Measurements from ENCODE around the gene UNC5A.
A peak's percentile ranks its signal among the peaks of the same experiment; 100 is the strongest.

Gene UNC5A

GRCh38 chr5:176847726-176848290 lies 37.4 kb downstream of the UNC5A start:
- Histone ChIP-seq H3K27ac (ENCODE audit: extremely low read depth, low read depth, low read length) (no peak overlapping the region), H3K4me3 (ENCODE audit: low read depth, low read length) (no peak overlapping the region), H3K9me3 (ENCODE audit: control insufficient read depth, insufficient read depth, low read depth, low read length) (no peaks in the 10 kb centered on the region), H3K4me1 (ENCODE audit: control insufficient read depth, insufficient read depth, low read length) (peaks cover 7% of the 10 kb centered on the region), H3K36me3 (ENCODE audit: control insufficient read depth in 2 of 2, insufficient read depth in 1 of 2, low read length in 2 of 2) (no peaks in the 10 kb centered on the region)
- CTCF ChIA-PET = interaction anchor here (0.7 to 1.3 kb wide), 2 partner anchors 34 to 462 kb away, joined by 3 to 5 read pairs; no protein-coding TSS in a partner anchor
- POLR2A ChIA-PET = no interaction called here
- TF ChIP-seq ZNF24 (tag by site-specific recombination; IDR thresholded peaks at IDR 0.05) (no peak), ZNF23 (tag by site-specific recombination; IDR thresholded peaks at IDR 0.05; ENCODE audit: borderline replicate concordance) (no peak)

GRCh38 chr5:176848651-176849050 lies 38.3 kb downstream of the UNC5A start:
- Histone ChIP-seq H3K27ac (ENCODE audit: extremely low read depth, low read depth, low read length) (no peak overlapping the region), H3K4me3 (ENCODE audit: low read depth, low read length) (no peak overlapping the region), H3K9me3 (ENCODE audit: control insufficient read depth, insufficient read depth, low read depth, low read length) (no peaks in the 10 kb centered on the region), H3K4me1 (ENCODE audit: control insufficient read depth, insufficient read depth, low read length) (peaks cover 7% of the 10 kb centered on the region), H3K36me3 (ENCODE audit: control insufficient read depth in 2 of 2, insufficient read depth in 1 of 2, low read length in 2 of 2) (no peaks in the 10 kb centered on the region)
- no peak for TF ChIP-seq ZNF302 (tag by site-specific recombination; IDR thresholded peaks at IDR 0.05; ENCODE audit: low read depth)
- TF ChIP-seq ZNF146 (tag by site-specific recombination; IDR thresholded peaks at IDR 0.05) = no peak
- TF ChIP-seq ZNF600 (tag by site-specific recombination; IDR thresholded peaks at IDR 0.05) = no peak
- no peak for TF ChIP-seq ZNF521 (tag by site-specific recombination; IDR thresholded peaks at IDR 0.05)
- no peak for TF ChIP-seq MEIS1 (CRISPR knock-in tag; IDR thresholded peaks at IDR 0.05; ENCODE audit: borderline replicate concordance)
- no peak for TF ChIP-seq ZNF248 (tag by site-specific recombination; IDR thresholded peaks at IDR 0.05)
- 0 out of 2 replicates have a peak, but pooled peaks have one; percentile 49 for TF ChIP-seq ZNF341 (tag by site-specific recombination; IDR thresholded peaks at IDR 0.05; ENCODE audit: low read depth)
- no peak for TF ChIP-seq ZNF555 (tag by site-specific recombination; conservative IDR thresholded peaks at IDR 0.05)
- ChIA-PET CTCF (interaction anchor here (1.3 kb wide), 1 partner anchor 35 kb away, joined by 3 read pairs; no protein-coding TSS in a partner anchor), POLR2A (no interaction called here)

- Histone ChIP-seq H3K36me3 (ENCODE audit: control insufficient read depth in 2 of 2, insufficient read depth in 1 of 2, low read length in 2 of 2) (no peaks in the 10 kb centered on the region), H3K9me3 (ENCODE audit: control insufficient read depth, insufficient read depth, low read depth, low read length) (no peaks in the 10 kb centered on the region), H3K27ac (ENCODE audit: extremely low read depth, low read depth, low read length) (no peak overlapping the region), H3K4me3 (ENCODE audit: low read depth, low read length) (no peak overlapping the region), H3K4me1 (ENCODE audit: control insufficient read depth, insufficient read depth, low read length) (peaks cover 5% of the 10 kb centered on the region)
- ChIA-PET POLR2A (no interaction called here), CTCF (no interaction called here)
- TF ChIP-seq ZNF239 (tag by site-specific recombination; IDR thresholded peaks at IDR 0.05) = no peak
- no peak for TF ChIP-seq ZNF600 (tag by site-specific recombination; IDR thresholded peaks at IDR 0.05)
- peak; percentile 84 for TF ChIP-seq ZIC2 (tag by site-specific recombination; IDR thresholded peaks at IDR 0.05)
- TF ChIP-seq KLF1 (tag by site-specific recombination; IDR thresholded peaks at IDR 0.05) = no peak
- TF ChIP-seq ZNF26 (tag by site-specific recombination; IDR thresholded peaks at IDR 0.05) = no peak
Observed at GRCh38 chr5:176849611-176850227, 39.4 kb downstream of the UNC5A start.

- Histone ChIP-seq H3K4me1 (ENCODE audit: control insufficient read depth, insufficient read depth, low read length) (no peaks in the 10 kb centered on the region), H3K27ac (ENCODE audit: extremely low read depth, low read depth, low read length) (no peak overlapping the region), H3K9me3 (ENCODE audit: control insufficient read depth, insufficient read depth, low read depth, low read length) (no peaks in the 10 kb centered on the region), H3K4me3 (ENCODE audit: low read depth, low read length) (no peak overlapping the region), H3K36me3 (ENCODE audit: control insufficient read depth in 2 of 2, insufficient read depth in 1 of 2, low read length in 2 of 2) (no peaks in the 10 kb centered on the region)
- ChIA-PET CTCF (interaction anchor here (2.0 kb wide), 1 partner anchor 190 kb away, joined by 4 read pairs; no protein-coding TSS in a partner anchor), POLR2A (no interaction called here)
- TF ChIP-seq ZNF513 (tag by site-specific recombination; IDR thresholded peaks at IDR 0.05) (no peak), ZNF626 (tag by site-specific recombination; IDR thresholded peaks at IDR 0.05) (no peak), ZNF426 (tag by site-specific recombination; IDR thresholded peaks at IDR 0.05) (no peak), ZNF629 (tag by site-specific recombination; IDR thresholded peaks at IDR 0.05) (no peak), ZBTB49 (tag by site-specific recombination; IDR thresholded peaks at IDR 0.05; ENCODE audit: low read depth) (no peak)
Observed at GRCh38 chr5:176850371-176851245, 40.2 kb downstream of the UNC5A start.
